ENCODE measurements around the gene CYBRD1.
"Not testable (repeated sequence)": the region's sequence is repeated elsewhere in the genome, so short reads cannot be mapped to it uniquely, and the experiment has no call there.

CYBRD1 gene

GRCh38 chr2:171516793-171517192, 5.5 kb upstream of the CYBRD1 start:
- DNase-seq: no peak

- DNase-seq: no peak
Observed at GRCh38 chr2:171520471-171520870, 1.8 kb upstream of the CYBRD1 start.

- no peak for DNase-seq
Observed at GRCh38 chr2:171521361-171522051, 768 bp upstream of the CYBRD1 start.

- no peak for DNase-seq
Observed at GRCh38 chr2:171522788-171523087, 464 bp downstream of the CYBRD1 start.

GRCh38 chr2:171523088-171524017, 1.1 kb downstream of the CYBRD1 start:
- DNase-seq: no peak

GRCh38 chr2:171524018-171524401, 1.7 kb downstream of the CYBRD1 start:
- no peak for DNase-seq

GRCh38 chr2:171529914-171530313, 7.6 kb downstream of the CYBRD1 start:
- DNase-seq: no peak

GRCh38 chr2:171530378-171530777, 8.1 kb downstream of the CYBRD1 start:
- no peak for DNase-seq

- not testable (repeated sequence) for DNase-seq
Observed at GRCh38 chr2:171530859-171531258, 8.6 kb downstream of the CYBRD1 start.

- DNase-seq: no peak
Observed at GRCh38 chr2:171531291-171531690, 9.0 kb downstream of the CYBRD1 start.

GRCh38 chr2:171531836-171532450, 9.7 kb downstream of the CYBRD1 start:
- no peak for DNase-seq

GRCh38 chr2:171533331-171533730, 11.1 kb downstream of the CYBRD1 start:
- DNase-seq: no peak

GRCh38 chr2:171535528-171535927, 13.3 kb downstream of the CYBRD1 start:
- not testable (repeated sequence) for DNase-seq

- no peak for DNase-seq
Observed at GRCh38 chr2:171540437-171540836, 18.2 kb downstream of the CYBRD1 start.

- no peak for DNase-seq
Observed at GRCh38 chr2:171541202-171541887, 19.1 kb downstream of the CYBRD1 start.

- DNase-seq: no peak
Observed at GRCh38 chr2:171545086-171545485, 22.8 kb downstream of the CYBRD1 start.

GRCh38 chr2:171547256-171547655, 25.0 kb downstream of the CYBRD1 start:
- DNase-seq: no peak

GRCh38 chr2:171547720-171548119, 25.4 kb downstream of the CYBRD1 start:
- DNase-seq: no peak

- DNase-seq: no peak
Observed at GRCh38 chr2:171550613-171551012, 28.3 kb downstream of the CYBRD1 start.

- no peak for DNase-seq
Observed at GRCh38 chr2:171551836-171552235, 29.6 kb downstream of the CYBRD1 start.

- DNase-seq: no peak
Observed at GRCh38 chr2:171553236-171553635, 31.0 kb downstream of the CYBRD1 start.

GRCh38 chr2:171553858-171554257, 31.6 kb downstream of the CYBRD1 start:
- no peak for DNase-seq

- DNase-seq: no peak
Observed at GRCh38 chr2:171554991-171555615, 32.8 kb downstream of the CYBRD1 start.

All from activated CD8-positive, alpha-beta memory T cell treated with anti-CD3 and anti-CD28 coated beads, Interleukin-2, amount 50 U/mL, for 4 hours (primary cell).